Suppressor macrophage (primary cell): Measurements from ENCODE around the gene DNAJC5.
"Not testable (repeated sequence)": the region's sequence is repeated elsewhere in the genome, so short reads cannot be mapped to it uniquely, and the experiment has no call there.

ENCODE experiments used
- DNase-seq, 4 experiments: peaks; one replicate each; pipeline ENCODE4 v3.0.0-alpha.2; 2020 to 2022
- total RNA-seq, 17 experiments: gene quantifications; one replicate each; lab custom pipeline; 2026; ENCODE audit warnings: mixed read lengths in 6 of 17, inconsistent platforms in 3 of 17; lab: John Stamatoyannopoulos, UW

DNAJC5 gene
- total RNA-seq, result 102 to 300 (median 198) reads per million in 17 experiments

- DNase-seq, result peak; percentile 98 to 99 (median 98)
These were observed at the start of gene DNAJC5 for GRCh38 chr20:63894358-63895201. TSS of gene DNAJC5 (plus strand) at chr20:63895126. CDS start at chr20:63928346, 33,220 bp downstream.

- DNase-seq, result peak; percentile 31 to 56 (median 48)
These were observed 48.7 kb upstream of the DNAJC5 start for GRCh38 chr20:63846128-63846771.

- no peak for DNase-seq
These were observed 48.1 kb upstream of the DNAJC5 start for GRCh38 chr20:63846888-63847236.

- peak; percentile 41 to 74 (median 62) for DNase-seq
These were observed 47.5 kb upstream of the DNAJC5 start for GRCh38 chr20:63847237-63848002.

- DNase-seq, result peak in 3 of 4 experiments; percentile 50 to 61 (median 58)
These were observed 46.7 kb upstream of the DNAJC5 start for GRCh38 chr20:63848003-63848911.

GRCh38 chr20:63850689-63851547, 44.0 kb upstream of the DNAJC5 start:
- DNase-seq, result peak; percentile 66 to 83 (median 80)

GRCh38 chr20:63851548-63851943, 43.4 kb upstream of the DNAJC5 start:
- not testable (repeated sequence) for DNase-seq

GRCh38 chr20:63853733-63854068, 41.2 kb upstream of the DNAJC5 start:
- not testable (repeated sequence) for DNase-seq

GRCh38 chr20:63854069-63854765, 40.7 kb upstream of the DNAJC5 start:
- peak; percentile 74 to 93 (median 88) for DNase-seq

- DNase-seq, result peak in 2 of 4 experiments; percentile 40 to 51
These were observed 40.1 kb upstream of the DNAJC5 start for GRCh38 chr20:63854766-63855362.

- no peak for DNase-seq
These were observed 39.4 kb upstream of the DNAJC5 start for GRCh38 chr20:63855363-63856097.

- no peak for DNase-seq
These were observed 38.8 kb upstream of the DNAJC5 start for GRCh38 chr20:63856098-63856511.

- peak in 1 of 4 experiments; percentile 49 for DNase-seq
These were observed 37.0 kb upstream of the DNAJC5 start for GRCh38 chr20:63857764-63858392.

GRCh38 chr20:63858393-63859165, 36.3 kb upstream of the DNAJC5 start:
- DNase-seq, result peak; percentile 34 to 77 (median 68)

GRCh38 chr20:63859166-63859699, 35.7 kb upstream of the DNAJC5 start:
- no peak for DNase-seq

GRCh38 chr20:63860325-63861051, 34.4 kb upstream of the DNAJC5 start:
- peak; percentile 65 to 84 (median 82) for DNase-seq
